ENCODE results near the gene HCRTR2. TPM values are rescaled to one million over a fixed set of nuclear protein-coding genes. Genes with fewer than 3 reads are reported as not detected.

The HCRTR2 gene
- total and polyA plus RNA-seq, 2 of the 8 experiments (the other 6 are each of a cell fraction or from before 2014, with no cell fraction given), result 0.19 to 0.23 TPM

DNA sequence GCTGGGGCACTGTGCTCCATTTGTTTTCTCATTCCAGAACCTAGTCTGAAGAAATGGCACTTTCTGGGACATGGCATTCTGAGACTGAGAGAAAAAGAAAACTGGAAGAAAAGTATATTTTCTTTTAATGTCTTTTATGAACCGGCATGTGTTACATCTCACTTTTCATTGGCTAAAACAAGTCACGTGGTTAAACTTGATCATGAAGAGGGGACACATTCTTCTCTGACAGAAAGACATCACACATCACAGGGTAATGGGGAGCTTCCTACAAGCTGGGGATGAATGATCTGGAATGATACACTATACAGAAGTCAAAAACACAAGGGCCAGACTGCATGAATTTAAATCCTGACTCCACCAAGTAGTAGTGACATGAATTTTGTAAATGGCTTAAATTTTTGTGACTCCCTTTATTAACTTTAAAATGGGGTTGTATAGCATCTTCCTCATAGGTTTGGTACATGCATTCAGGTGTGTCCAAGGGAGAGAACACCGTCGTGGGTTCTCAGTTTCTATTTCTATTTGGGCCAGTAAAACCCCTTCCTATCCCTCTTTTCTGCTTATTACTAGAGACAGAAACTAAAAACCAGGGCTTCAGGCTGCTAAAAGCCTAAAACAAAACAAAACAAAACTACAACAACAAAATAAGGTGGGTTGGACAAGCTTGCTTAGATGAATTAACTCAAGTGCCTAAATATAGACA lies 91.2 kb downstream of the HCRTR2 start:
- Histone ChIP-seq H2BK12ac (ENCODE audit: low read depth, low read length) (no peak overlapping the region), H3K27ac (ENCODE audit: low read depth, low read length) (no peak overlapping the region), H4K8ac (ENCODE audit: extremely low read depth, insufficient read depth, low read length) (no peak overlapping the region), H2BK120ac (replicated peaks; ENCODE audit: low read depth, low read length) (no peak overlapping the region), H3K23me2 (ENCODE audit: low read depth, low read length) (no peaks in the 10 kb centered on the region), H3K14ac (ENCODE audit: insufficient read length) (no peak overlapping the region), H2BK5ac (ENCODE audit: low read depth, low read length) (no peak overlapping the region), H3K23ac (ENCODE audit: insufficient read length) (no peak overlapping the region), H2BK15ac (ENCODE audit: low read length) (no peak overlapping the region), H3K4me3 (ENCODE audit: extremely low read depth in 1 of 4, insufficient read depth in 2 of 4, low read depth in 3 of 4, low read length in 4 of 4) (no peak overlapping the region), H3K36me3 (ENCODE audit: control insufficient read depth in 2 of 4, insufficient read depth in 4 of 4, low read length in 3 of 4) (no peaks in the 10 kb centered on the region), H3K79me1 (ENCODE audit: low read depth, low read length) (no peaks in the 10 kb centered on the region), H2AK5ac (ENCODE audit: low read depth, low read length) (no peak overlapping the region), H3K4me1 (replicated peaks in 1 of 4; ENCODE audit: control insufficient read depth in 3 of 4, insufficient read depth in 4 of 4, low read length in 3 of 4) (no peaks in the 10 kb centered on the region), H3K79me2 (ENCODE audit: control insufficient read depth in 1 of 2, insufficient read depth in 2 of 2, low read length in 2 of 2) (no peaks in the 10 kb centered on the region), H2BK20ac (ENCODE audit: low read length) (no peak overlapping the region), H3K9ac (replicated peaks in 1 of 4; ENCODE audit: extremely low read depth in 1 of 4, low read depth in 3 of 4, low read length in 3 of 4) (no peak overlapping the region), H4K20me1 (replicated peaks in 1 of 2; ENCODE audit: control insufficient read depth in 1 of 2, insufficient read depth in 2 of 2, low read length in 2 of 2) (no peaks in the 10 kb centered on the region), H3K18ac (ENCODE audit: extremely low read depth, low read length) (no peak overlapping the region), H2AFZ (ENCODE audit: low read length) (no peak overlapping the region), H3K27me3 (replicated peaks in 1 of 4; ENCODE audit: control insufficient read depth in 3 of 4, extremely low read depth in 1 of 4, insufficient read depth in 3 of 4, low read length in 3 of 4) (no peaks in the 10 kb centered on the region), H4K91ac (replicated peaks; ENCODE audit: insufficient read length, low read length) (no peak overlapping the region), H3K56ac (replicated peaks; ENCODE audit: insufficient read length, low read depth, low read length) (no peak overlapping the region), H4K5ac (ENCODE audit: insufficient read length, low read depth, low read length) (no peak overlapping the region), H3K4me2 (ENCODE audit: insufficient read depth in 1 of 2, low read depth in 2 of 2, low read length in 2 of 2) (no peak overlapping the region), H3K4ac (replicated peaks; ENCODE audit: insufficient read length, low read depth, low read length) (no peak overlapping the region), H3K9me3 (ENCODE audit: insufficient read depth in 2 of 2, low read depth in 1 of 2, low read length in 1 of 2) (no peaks in the 10 kb centered on the region)
- no peak for DNase-seq (ENCODE audit: low read depth in 1 of 2, low spot score in 2 of 2)
- TF ChIP-seq E2F6 (IDR thresholded peaks at IDR 0.05), result no peak
- 85% methylated on average over 4 of the region's 4 CpGs; no CpG with 5 or more reads in 1 of the 2 experiments for WGBS, 2 experiments (ENCODE audit: extremely low coverage in 1 of 2, insufficient coverage in 1 of 2, insufficient read length in 1 of 2, insufficient replicate concordance in 2 of 2, low coverage in 1 of 2, low lambda C conversion rate in 2 of 2, missing lambda C conversion rate in 1 of 2)
- FAIRE-seq, result no peak
- POLR2A ChIA-PET (ENCODE audit: partially characterized antibody), result no interaction called here
- CTCF ChIA-PET (ENCODE audit: partially characterized antibody), result interaction anchor here (1.3 kb wide), 1 partner anchor 11 kb away, joined by 5 read pairs; no protein-coding TSS in a partner anchor

All from H1 (cell line).